Astrocyte (in vitro differentiated cells and primary cell): ENCODE results near the gene USP48.

Source experiments
- EZH2 ChIP-seq: IDR thresholded peaks from 2 replicates; pipeline ENCODE4 v1.6.1; 2012; ENCODE audit warnings: mild to moderate bottlenecking, low read length, inconsistent platforms; ENCODE audit not compliant: insufficient read depth
- TF ChIP-seq, protein P1 (sequence below): IDR thresholded peaks from 2 replicates; pipeline ENCODE4 v1.5.1; 2011; ENCODE audit warnings: low read depth, mild to moderate bottlenecking, inconsistent platforms, low read length, moderate library complexity; ENCODE audit not compliant: insufficient read depth

DNA sequence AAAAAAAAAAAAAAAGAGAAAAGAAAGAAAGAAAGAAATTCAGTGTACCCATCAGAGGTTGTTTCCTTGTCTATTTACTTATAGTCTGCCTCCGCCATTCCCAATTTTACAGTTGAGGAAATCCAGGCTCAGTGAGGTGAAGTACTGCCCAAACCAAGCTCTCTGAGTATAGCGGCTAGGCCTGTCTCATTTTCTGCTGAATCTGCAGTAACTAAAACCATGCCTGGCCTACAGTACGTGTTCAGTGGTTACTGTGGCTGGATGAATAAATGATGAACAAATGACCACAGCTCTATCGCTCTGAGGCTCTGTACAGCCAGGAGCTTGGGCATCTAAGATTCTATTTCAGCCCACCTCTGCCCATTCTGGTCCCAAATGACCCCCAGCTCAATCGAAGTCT, 138.0 kb downstream of the USP48 start:
- TF ChIP-seq, protein P1, sequence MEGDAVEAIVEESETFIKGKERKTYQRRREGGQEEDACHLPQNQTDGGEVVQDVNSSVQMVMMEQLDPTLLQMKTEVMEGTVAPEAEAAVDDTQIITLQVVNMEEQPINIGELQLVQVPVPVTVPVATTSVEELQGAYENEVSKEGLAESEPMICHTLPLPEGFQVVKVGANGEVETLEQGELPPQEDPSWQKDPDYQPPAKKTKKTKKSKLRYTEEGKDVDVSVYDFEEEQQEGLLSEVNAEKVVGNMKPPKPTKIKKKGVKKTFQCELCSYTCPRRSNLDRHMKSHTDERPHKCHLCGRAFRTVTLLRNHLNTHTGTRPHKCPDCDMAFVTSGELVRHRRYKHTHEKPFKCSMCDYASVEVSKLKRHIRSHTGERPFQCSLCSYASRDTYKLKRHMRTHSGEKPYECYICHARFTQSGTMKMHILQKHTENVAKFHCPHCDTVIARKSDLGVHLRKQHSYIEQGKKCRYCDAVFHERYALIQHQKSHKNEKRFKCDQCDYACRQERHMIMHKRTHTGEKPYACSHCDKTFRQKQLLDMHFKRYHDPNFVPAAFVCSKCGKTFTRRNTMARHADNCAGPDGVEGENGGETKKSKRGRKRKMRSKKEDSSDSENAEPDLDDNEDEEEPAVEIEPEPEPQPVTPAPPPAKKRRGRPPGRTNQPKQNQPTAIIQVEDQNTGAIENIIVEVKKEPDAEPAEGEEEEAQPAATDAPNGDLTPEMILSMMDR, result no peak
- no peak for TF ChIP-seq EZH2
